ENCODE results near the gene KATNA1. TPM values are rescaled to one million over a fixed set of nuclear protein-coding genes. Genes with fewer than 3 reads are reported as not detected.

KATNA1 gene
- polyA plus RNA-seq, 1 of the 3 experiments (the other 2 are of a cell fraction) = 13.2 TPM

DNA sequence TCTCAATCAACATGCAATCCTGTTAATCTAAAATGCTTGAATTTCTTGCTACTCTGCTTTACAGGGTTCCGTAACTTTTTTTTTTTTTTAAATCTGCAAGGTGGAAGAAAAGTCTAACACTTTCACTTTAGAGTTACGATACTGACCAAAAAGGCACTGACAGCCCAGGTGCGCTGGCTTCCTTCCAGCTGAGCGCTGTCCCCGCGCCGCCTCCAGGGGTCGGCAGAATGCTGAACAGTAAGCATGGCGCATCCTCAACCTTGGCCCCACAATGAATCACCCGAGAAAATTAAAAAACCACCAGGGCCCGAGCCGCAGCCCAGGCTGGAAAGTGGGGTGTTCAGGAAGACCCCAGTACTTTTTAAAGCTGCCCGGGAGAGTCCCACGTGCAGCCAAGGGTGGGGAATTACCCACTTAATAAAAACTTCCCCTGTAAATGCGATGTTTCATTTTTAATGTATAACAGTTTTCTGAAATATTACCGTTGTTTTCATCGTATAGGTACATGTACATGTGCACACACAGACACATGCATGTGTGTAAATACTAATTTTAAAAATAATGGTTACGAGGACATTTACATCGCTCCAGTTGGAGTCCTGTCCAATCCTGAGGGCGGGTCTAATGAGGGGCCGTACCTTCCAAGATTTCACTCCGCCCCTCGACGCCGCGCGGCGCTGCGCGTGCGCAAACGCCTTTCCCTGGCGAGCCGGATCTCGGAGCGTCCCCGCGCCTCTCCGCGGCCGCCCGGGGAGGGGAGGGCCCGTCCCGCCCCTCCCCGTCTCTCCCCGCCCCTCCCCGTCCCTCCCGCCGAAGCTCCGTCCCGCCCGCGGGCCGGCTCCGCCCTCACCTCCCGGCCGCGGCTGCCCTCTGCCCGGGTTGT lies 82.7 kb downstream of the KATNA1 start, which contains the start of gene GINM1 (continued):
- TF ChIP-seq, protein P1, sequence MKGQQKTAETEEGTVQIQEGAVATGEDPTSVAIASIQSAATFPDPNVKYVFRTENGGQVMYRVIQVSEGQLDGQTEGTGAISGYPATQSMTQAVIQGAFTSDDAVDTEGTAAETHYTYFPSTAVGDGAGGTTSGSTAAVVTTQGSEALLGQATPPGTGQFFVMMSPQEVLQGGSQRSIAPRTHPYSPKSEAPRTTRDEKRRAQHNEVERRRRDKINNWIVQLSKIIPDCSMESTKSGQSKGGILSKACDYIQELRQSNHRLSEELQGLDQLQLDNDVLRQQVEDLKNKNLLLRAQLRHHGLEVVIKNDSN (IDR thresholded peaks at IDR 0.05; ENCODE audit: borderline replicate concordance, low read depth) = no peak
- TF ChIP-seq TEAD4 (IDR thresholded peaks at IDR 0.05; ENCODE audit: borderline replicate concordance, insufficient read depth) (no peak), TAF1 (IDR thresholded peaks at IDR 0.05; ENCODE audit: borderline replicate concordance, low read depth, low read length) (0 out of 2 replicates have a peak, but pooled peaks have one; percentile 39), SMC3 (IDR thresholded peaks at IDR 0.05; ENCODE audit: low read depth, low read length) (peak; percentile 54), RXRA (IDR thresholded peaks at IDR 0.05; ENCODE audit: borderline replicate concordance, low read depth) (no peak), EZH2phosphoT487 (IDR thresholded peaks at IDR 0.05; ENCODE audit: borderline replicate concordance, low read depth) (no peak), FOXJ3 (CRISPR knock-in tag; IDR thresholded peaks at IDR 0.05) (no peak), RCOR1 (IDR thresholded peaks at IDR 0.05; ENCODE audit: low read length) (no peak)
- TF ChIP-seq, protein P2, sequence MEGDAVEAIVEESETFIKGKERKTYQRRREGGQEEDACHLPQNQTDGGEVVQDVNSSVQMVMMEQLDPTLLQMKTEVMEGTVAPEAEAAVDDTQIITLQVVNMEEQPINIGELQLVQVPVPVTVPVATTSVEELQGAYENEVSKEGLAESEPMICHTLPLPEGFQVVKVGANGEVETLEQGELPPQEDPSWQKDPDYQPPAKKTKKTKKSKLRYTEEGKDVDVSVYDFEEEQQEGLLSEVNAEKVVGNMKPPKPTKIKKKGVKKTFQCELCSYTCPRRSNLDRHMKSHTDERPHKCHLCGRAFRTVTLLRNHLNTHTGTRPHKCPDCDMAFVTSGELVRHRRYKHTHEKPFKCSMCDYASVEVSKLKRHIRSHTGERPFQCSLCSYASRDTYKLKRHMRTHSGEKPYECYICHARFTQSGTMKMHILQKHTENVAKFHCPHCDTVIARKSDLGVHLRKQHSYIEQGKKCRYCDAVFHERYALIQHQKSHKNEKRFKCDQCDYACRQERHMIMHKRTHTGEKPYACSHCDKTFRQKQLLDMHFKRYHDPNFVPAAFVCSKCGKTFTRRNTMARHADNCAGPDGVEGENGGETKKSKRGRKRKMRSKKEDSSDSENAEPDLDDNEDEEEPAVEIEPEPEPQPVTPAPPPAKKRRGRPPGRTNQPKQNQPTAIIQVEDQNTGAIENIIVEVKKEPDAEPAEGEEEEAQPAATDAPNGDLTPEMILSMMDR (IDR thresholded peaks at IDR 0.05) = peak; percentile 67

DNA sequence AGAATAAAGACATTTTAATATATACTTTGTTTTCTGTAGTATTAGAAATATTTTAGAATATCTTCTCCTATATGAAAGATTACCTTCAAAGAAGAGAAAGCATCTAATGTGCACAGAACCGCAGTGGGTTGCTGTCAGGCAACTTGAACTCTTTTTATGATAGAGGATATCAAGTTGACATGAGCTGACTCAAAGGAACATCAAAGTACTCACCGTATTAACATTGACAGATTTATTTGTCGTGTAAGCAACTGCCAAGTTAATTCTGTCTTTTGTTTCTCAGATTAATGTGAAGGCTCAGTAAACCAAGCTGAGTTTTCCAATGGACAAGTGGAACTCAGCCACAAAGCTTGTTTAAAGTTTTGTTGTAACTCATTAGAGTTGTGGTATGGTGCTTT lies 84.6 kb downstream of the KATNA1 start:
- ChIA-PET POLR2A (no interaction called here), CTCF (interaction anchor here (0.7 to 2.0 kb wide), 3 partner anchors 18 to 302 kb away, joined by 3 to 9 read pairs (median 3); partner anchors contain the start of gene PPIL4)
- Histone ChIP-seq H3K36me3 (replicated peaks in 1 of 2; ENCODE audit: control insufficient read depth in 1 of 2, insufficient read depth in 2 of 2, low read length in 1 of 2) (no peaks in the 10 kb centered on the region), H4K20me1 (ENCODE audit: insufficient read depth) (peaks cover 11% of the 10 kb centered on the region; the same call in 1 of the 2 replicates), H2AFZ (ENCODE audit: low read depth) (peak overlapping the region; percentile 63; the same call in 1 of the 2 replicates), H3K4me2 (peak overlapping the region; percentile 66; the same call in 1 of the 2 replicates), H3K27me3 (ENCODE audit: insufficient read depth) (no peaks in the 10 kb centered on the region), H3K79me2 (ENCODE audit: insufficient read depth) (peaks cover 24% of the 10 kb centered on the region), H3K27ac (ENCODE audit: low read depth in 2 of 2, low read length in 1 of 2) (peak overlapping the region in 1 of 2 experiments; percentile 86; a peak in 2 of 4 replicates), H3K9me2 (no peaks in the 10 kb centered on the region), H3K9ac (no peak overlapping the region; the same call in 1 of the 2 replicates), H3K9me3 (no peaks in the 10 kb centered on the region), H3K4me3 (ENCODE audit: low read depth in 2 of 2, low read length in 1 of 2) (peak overlapping the region in 1 of 2 experiments; percentile 16; a peak in 1 of 4 replicates), H3F3A (replicated peaks; ENCODE audit: insufficient read depth) (peaks cover 33% of the 10 kb centered on the region), H3K4me1 (ENCODE audit: control insufficient read depth in 1 of 2, insufficient read depth in 2 of 2, low read depth in 1 of 2, low read length in 1 of 2) (peaks cover 2 to 4% of the 10 kb centered on the region in 2 experiments; a peak in 3 of 4 replicates)
- TF ChIP-seq TCF12 (IDR thresholded peaks at IDR 0.05) (no peak; the same call in 1 of the 2 replicates), YY1 (IDR thresholded peaks at IDR 0.05; ENCODE audit: low read depth) (no peak), NFIC (IDR thresholded peaks at IDR 0.05; ENCODE audit: borderline replicate concordance) (no peak)
- TF ChIP-seq, protein P3, sequence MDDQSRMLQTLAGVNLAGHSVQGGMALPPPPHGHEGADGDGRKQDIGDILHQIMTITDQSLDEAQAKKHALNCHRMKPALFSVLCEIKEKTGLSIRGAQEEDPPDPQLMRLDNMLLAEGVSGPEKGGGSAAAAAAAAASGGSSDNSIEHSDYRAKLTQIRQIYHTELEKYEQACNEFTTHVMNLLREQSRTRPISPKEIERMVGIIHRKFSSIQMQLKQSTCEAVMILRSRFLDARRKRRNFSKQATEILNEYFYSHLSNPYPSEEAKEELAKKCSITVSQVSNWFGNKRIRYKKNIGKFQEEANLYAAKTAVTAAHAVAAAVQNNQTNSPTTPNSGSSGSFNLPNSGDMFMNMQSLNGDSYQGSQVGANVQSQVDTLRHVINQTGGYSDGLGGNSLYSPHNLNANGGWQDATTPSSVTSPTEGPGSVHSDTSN (IDR thresholded peaks at IDR 0.05) = peak; percentile 49
- no peak for DNase-seq
- WGBS (ENCODE audit: low lambda C conversion rate) = 28% methylated on average over 3 of the region's 3 CpGs
